H1 (cell line): ENCODE data around the gene RAET1E. TPM values are rescaled to one million over a fixed set of nuclear protein-coding genes. Genes with fewer than 3 reads are reported as not detected.

Experiments
- BACH1 ChIP-seq: IDR thresholded peaks from 2 replicates; pipeline ENCODE4 v1.6.1; 2012; ENCODE audit warnings: low read length, improper control_type of control experiment
- BCL11A ChIP-seq, 2 experiments: IDR thresholded peaks; one replicate each; pipeline ENCODE4 v1.6.1; 2011; ENCODE audit warnings: low read depth in 2 of 2, low read length in 2 of 2, mild to moderate bottlenecking in 2 of 2
- CHD7 ChIP-seq: fragments of 300-600 bp; sonication (generic); IDR thresholded peaks from 2 replicates; pipeline ENCODE4 v1.7.1; 2012; ENCODE audit warnings: low read length, moderate library complexity, mild to moderate bottlenecking, inconsistent platforms; ENCODE audit not compliant: insufficient replicate concordance
- CREB1 ChIP-seq: IDR thresholded peaks from 2 replicates; pipeline ENCODE4 v1.6.1; 2012; ENCODE audit warnings: inconsistent platforms
- RNF2 ChIP-seq: fragments of 200-900, 300-1000 bp; sonication (generic); IDR thresholded peaks from 2 replicates; pipeline ENCODE4 v1.7.1; 2016; ENCODE audit warnings: borderline replicate concordance, low read depth, mild to moderate bottlenecking, antibody characterized with exemption, low read length; ENCODE audit not compliant: poor library complexity, severe bottlenecking; ENCODE audit errors: missing control alignments
- polyA plus RNA-seq, 7 experiments: library from polyadenylated mRNA; depleted of rRNA in 3 of 7; stranded (reverse) in 5 of 7; unstranded in 2 of 7; fragments of >200 nt in 5 of 7; fragments of 200-250 nt in 2 of 7; gene quantifications; 1 replicate in 5 of 7; 2 replicates in 1 of 7; 4 replicates in 1 of 7; pipeline versions ENCODE4 v1.2.1 to v1.2.3, GENCODE V29; 2011 to 2013; ENCODE audit warnings: missing spikeins in 2 of 7, mixed read lengths in 2 of 7
- total RNA-seq: library from RNA; stranded (reverse); fragmentation: NEBNext Ultra II Directional; extraction: Animal tissue kit (Norgen Biotek cat#: 25700); gene quantifications from 2 replicates; pipeline ENCODE4 v1.2.1, GENCODE V29; 2021

Gene RAET1E
- total and polyA plus RNA-seq, 2 of the 8 experiments (the other 6 are each of a cell fraction or from before 2014, with no cell fraction given) = not detected

- TF ChIP-seq CHD7 = no peak
- no peak for TF ChIP-seq CREB1
- TF ChIP-seq RNF2 = no peak
- TF ChIP-seq BACH1 = no peak
- no peak for TF ChIP-seq BCL11A (IDR thresholded peaks at IDR 0.05; ENCODE audit: low read depth in 2 of 2, low read length in 2 of 2)
Measured at GRCh38 chr6:149913085-149913484, 15.2 kb upstream of the RAET1E start (continued).
